GM12878 (cell line): ENCODE data around the gene TWIST1. TPM values are rescaled to one million over a fixed set of nuclear protein-coding genes. Genes with fewer than 3 reads are reported as not detected.

ENCODE experiments used
- ATAC-seq: fragments of 200-7000 bp; cut with Tn5 transposase; 3 replicates; pipeline ENCODE4 v1.9.1; 2020; ENCODE audit warnings: mild to moderate bottlenecking, moderate library complexity
- BruUV-seq: library from RNA; stranded (reverse); fragments of 400-500 nt; replicated peaks from 2 replicates; lab custom pipeline; 2021; lab: Mats Ljungman, UMichigan
- CTCF ChIA-PET: fragments of 300-600 bp; sonication (Branson Sonifier 250); formaldehyde crosslinking; extraction: SDS; loops from one replicate; lab custom pipeline; 2021; ENCODE audit warnings: inconsistent platforms; lab: Yijun Ruan, JAX
- POLR2A ChIA-PET: fragments of 350-600 bp; formaldehyde crosslinking; extraction: SDS; loops from one replicate; lab custom pipeline; 2021; ENCODE audit warnings: inconsistent platforms; lab: Charles Lee
- RAD21 ChIA-PET: fragments of 300-600 bp; sonication (Branson Sonifier 250); formaldehyde crosslinking; loops from one replicate; lab custom pipeline; 2023; ENCODE audit warnings: antibody characterized with exemption; ENCODE audit not compliant: unreplicated experiment; lab: Charles Lee
- SMC1A ChIA-PET: fragments of 300-600 bp; sonication (Branson Sonifier 250); formaldehyde crosslinking; loops from one replicate; lab custom pipeline; 2023; ENCODE audit not compliant: unreplicated experiment, uncharacterized antibody; lab: Charles Lee
- DNase-seq: peaks from one replicate; pipeline ENCODE4 v3.0.0-alpha.2; 2011; ENCODE audit warnings: low read depth, low spot score
- FAIRE-seq: peaks from 3 replicates; lab custom pipeline; 2011; peaks lifted over from hg19 to GRCh38; lab: Jason Lieb, UNC
- H2AFZ ChIP-seq: 2 replicates; pipeline ENCODE4 v1.6.0; 2011; ENCODE audit warnings: low read depth, low read length, control low read depth; ENCODE audit not compliant: control insufficient read depth
- H3K27ac ChIP-seq: 2 replicates; pipeline ENCODE4 v1.5.1; 2011; ENCODE audit warnings: control low read depth; ENCODE audit not compliant: control insufficient read depth, insufficient read depth
- H3K27me3 ChIP-seq, 2 experiments: replicated peaks in 1 of 2; 2 replicates each; pipeline versions ENCODE4 v1.6.0 to v1.6.1; 2011; ENCODE audit warnings: low read length in 1 of 2; ENCODE audit not compliant: control insufficient read depth in 2 of 2, insufficient read depth in 2 of 2
- H3K36me3 ChIP-seq, 2 experiments: 2 replicates each; pipeline ENCODE4 v1.5.1; 2011; ENCODE audit warnings: low read length in 1 of 2; ENCODE audit not compliant: control insufficient read depth in 2 of 2, insufficient read depth in 2 of 2
- H3K4me1 ChIP-seq: 2 replicates; pipeline ENCODE4 v1.6.1; 2011; ENCODE audit warnings: mild to moderate bottlenecking, low read length, moderate library complexity, mixed read lengths; ENCODE audit not compliant: control insufficient read depth, insufficient read depth
- H3K4me2 ChIP-seq: 2 replicates; pipeline ENCODE4 v1.6.0; 2011; ENCODE audit warnings: control low read depth; ENCODE audit not compliant: control insufficient read depth, insufficient read depth
- H3K4me3 ChIP-seq: fragments of 200-600 bp; sonication (generic); 2 replicates; pipeline ENCODE4 v1.5.1; 2016
- H3K79me2 ChIP-seq: 2 replicates; pipeline ENCODE4 v1.6.0; 2011; ENCODE audit warnings: low read length; ENCODE audit not compliant: control insufficient read depth, insufficient read depth
- H3K9ac ChIP-seq: 2 replicates; pipeline ENCODE4 v1.8.0; 2011; ENCODE audit warnings: low read length, control low read depth, mixed read lengths; ENCODE audit not compliant: control insufficient read depth, insufficient read depth
- H3K9me3 ChIP-seq: replicated peaks from 3 replicates; pipeline ENCODE4 v1.5.1; 2011; ENCODE audit warnings: mild to moderate bottlenecking, low read length; ENCODE audit not compliant: control insufficient read depth, insufficient read depth
- H4K20me1 ChIP-seq: 2 replicates; pipeline ENCODE4 v1.6.0; 2011; ENCODE audit not compliant: control insufficient read depth, insufficient read depth
- EZH2 ChIP-seq: IDR thresholded peaks from 2 replicates; pipeline ENCODE4 v1.6.1; 2012; ENCODE audit warnings: low read depth, mild to moderate bottlenecking, control low read depth, inconsistent platforms, low read length, borderline replicate concordance; ENCODE audit not compliant: control insufficient read depth
- IKZF2 ChIP-seq, 2 experiments: fragments of 450-650 bp; IDR thresholded peaks; 2 replicates each; pipeline ENCODE4 v1.6.1; 2017; ENCODE audit warnings: mild to moderate bottlenecking in 2 of 2, moderate library complexity in 2 of 2
- LARP7 ChIP-seq: fragments of 450-650 bp; IDR thresholded peaks from 2 replicates; pipeline ENCODE4 v1.6.1; 2017; ENCODE audit warnings: mild to moderate bottlenecking
- MEF2A ChIP-seq: IDR thresholded peaks from 2 replicates; pipeline ENCODE4 v1.6.1; 2011; ENCODE audit warnings: low read depth, mild to moderate bottlenecking, low read length, moderate library complexity; ENCODE audit not compliant: insufficient read depth
- MTA2 ChIP-seq: fragments of 450-650 bp; IDR thresholded peaks from 2 replicates; pipeline ENCODE4 v1.6.1; 2016; ENCODE audit warnings: low read depth, mild to moderate bottlenecking, moderate library complexity
- MTA3 ChIP-seq: IDR thresholded peaks from 2 replicates; pipeline ENCODE4 v1.6.1; 2012; ENCODE audit warnings: low read length, inconsistent platforms, borderline replicate concordance
- MXI1 ChIP-seq: fragments of 150-350 bp; IDR thresholded peaks from 2 replicates; pipeline ENCODE4 v1.6.1; 2011; ENCODE audit warnings: low read depth, mild to moderate bottlenecking, inconsistent platforms, low read length, improper control_type of control experiment
- NFXL1 ChIP-seq: fragments of 450-650 bp; IDR thresholded peaks from 2 replicates; pipeline ENCODE4 v1.6.1; 2017; ENCODE audit warnings: antibody characterized with exemption, mild to moderate bottlenecking, borderline replicate concordance
- SMARCA5 ChIP-seq: fragments of 450-650 bp; IDR thresholded peaks from 2 replicates; pipeline ENCODE4 v1.6.1; 2017; ENCODE audit warnings: mild to moderate bottlenecking
- SP1 ChIP-seq: IDR thresholded peaks from one replicate; pipeline ENCODE4 v1.6.1; 2011; ENCODE audit warnings: low read depth, low read length
- SUPT20H ChIP-seq: IDR thresholded peaks from 2 replicates; pipeline ENCODE4 v1.6.1; 2011; ENCODE audit warnings: low read depth, mild to moderate bottlenecking, low read length, moderate library complexity, borderline replicate concordance; ENCODE audit not compliant: control insufficient read depth
- YY1 ChIP-seq: IDR thresholded peaks from 2 replicates; pipeline ENCODE4 v1.6.1; 2011; ENCODE audit warnings: low read depth, mild to moderate bottlenecking, low read length
- ZNF24 ChIP-seq: fragments of 450-650 bp; IDR thresholded peaks from 2 replicates; pipeline ENCODE4 v1.6.1; 2017; ENCODE audit warnings: antibody characterized with exemption, mild to moderate bottlenecking
- WGBS: methylation state at CpG from one replicate; pipeline ENCODE4 v1.1.6; 2016; ENCODE audit warnings: low lambda C conversion rate; ENCODE audit not compliant: insufficient replicate concordance, insufficient coverage; ENCODE audit errors: missing lambda C conversion rate; 5-methylcytosine and 5-hydroxymethylcytosine counted together
- in situ Hi-C: fragments of 300-500 bp; cut with MboI; formaldehyde crosslinking; loops from 9 replicates; pipeline ENCODE4 v1.14.3; 2018; ENCODE audit warnings: mixed read lengths
- intact Hi-C: fragments of 100-400 bp; cut with micrococcal nuclease; formaldehyde crosslinking; loops from one replicate; pipeline ENCODE4 v1.14.2; 2022; ENCODE audit not compliant: unreplicated experiment
- polyA plus RNA-seq, 11 experiments: library from polyadenylated mRNA; depleted of rRNA in 4 of 11; unstranded in 6 of 11; stranded (reverse) in 5 of 11; fragments of >200 nt; fragmentation: Nextera tagmentation in 4 of 11; fragmentation: Illumina TruSeq in 1 of 11; extraction: Ambion mirVana in 4 of 11; extraction: Trizol in 1 of 11; gene quantifications; 1 replicate in 1 of 11; 2 replicates in 10 of 11; pipeline versions ENCODE4 v1.2.1 to v1.2.3, GENCODE V29; 2011 to 2016; ENCODE audit warnings: inconsistent platforms in 2 of 11, missing spikeins in 2 of 11, low read depth in 1 of 11
- total RNA-seq, 4 experiments: library from RNA; depleted of rRNA in 3 of 4; stranded (reverse); fragments of >200 nt in 3 of 4; fragmentation: Illumina TruSeq in 1 of 4; extraction: Trizol in 1 of 4; gene quantifications; 2 replicates each; pipeline versions ENCODE4 v1.2.1 to v1.2.3, GENCODE V29; 2013 to 2021
- TF ChIP-seq, protein P1 (sequence below): fragments of 450-650 bp; IDR thresholded peaks from 2 replicates; pipeline ENCODE4 v1.6.1; 2017; ENCODE audit warnings: mild to moderate bottlenecking, moderate library complexity
- TF ChIP-seq, protein P2 (sequence below): IDR thresholded peaks from 2 replicates; pipeline ENCODE4 v1.6.1; 2012; ENCODE audit warnings: low read depth, low read length, improper control_type of control experiment

The TWIST1 gene
- total and polyA plus RNA-seq, 10 of the 15 experiments (the other 5 are each of a cell fraction or from before 2014, with no cell fraction given) = not detected

DNA sequence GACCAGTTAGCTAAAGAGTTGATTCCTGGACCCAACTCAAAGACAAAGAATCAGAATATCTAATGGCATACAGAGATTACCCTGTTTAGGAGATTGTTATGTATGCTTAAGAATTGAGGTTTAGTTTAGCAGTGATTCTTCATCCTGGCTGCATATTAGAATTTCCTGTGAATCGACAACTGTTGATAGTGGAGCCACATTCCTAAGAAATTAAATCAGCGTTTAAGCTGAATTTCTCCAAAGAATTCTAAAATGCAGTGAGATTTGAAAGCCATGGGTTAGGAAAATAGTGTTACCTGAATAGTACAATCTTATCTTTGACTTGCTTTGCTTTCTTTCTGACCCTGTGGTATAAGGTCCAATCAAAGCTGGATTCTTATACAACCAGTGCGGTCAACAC lies 44.2 kb upstream of the TWIST1 start:
- no peak for TF ChIP-seq MTA2
- no peak for TF ChIP-seq SUPT20H
- TF ChIP-seq ZNF24 = no peak
- TF ChIP-seq EZH2 = no peak
- TF ChIP-seq, protein P1, sequence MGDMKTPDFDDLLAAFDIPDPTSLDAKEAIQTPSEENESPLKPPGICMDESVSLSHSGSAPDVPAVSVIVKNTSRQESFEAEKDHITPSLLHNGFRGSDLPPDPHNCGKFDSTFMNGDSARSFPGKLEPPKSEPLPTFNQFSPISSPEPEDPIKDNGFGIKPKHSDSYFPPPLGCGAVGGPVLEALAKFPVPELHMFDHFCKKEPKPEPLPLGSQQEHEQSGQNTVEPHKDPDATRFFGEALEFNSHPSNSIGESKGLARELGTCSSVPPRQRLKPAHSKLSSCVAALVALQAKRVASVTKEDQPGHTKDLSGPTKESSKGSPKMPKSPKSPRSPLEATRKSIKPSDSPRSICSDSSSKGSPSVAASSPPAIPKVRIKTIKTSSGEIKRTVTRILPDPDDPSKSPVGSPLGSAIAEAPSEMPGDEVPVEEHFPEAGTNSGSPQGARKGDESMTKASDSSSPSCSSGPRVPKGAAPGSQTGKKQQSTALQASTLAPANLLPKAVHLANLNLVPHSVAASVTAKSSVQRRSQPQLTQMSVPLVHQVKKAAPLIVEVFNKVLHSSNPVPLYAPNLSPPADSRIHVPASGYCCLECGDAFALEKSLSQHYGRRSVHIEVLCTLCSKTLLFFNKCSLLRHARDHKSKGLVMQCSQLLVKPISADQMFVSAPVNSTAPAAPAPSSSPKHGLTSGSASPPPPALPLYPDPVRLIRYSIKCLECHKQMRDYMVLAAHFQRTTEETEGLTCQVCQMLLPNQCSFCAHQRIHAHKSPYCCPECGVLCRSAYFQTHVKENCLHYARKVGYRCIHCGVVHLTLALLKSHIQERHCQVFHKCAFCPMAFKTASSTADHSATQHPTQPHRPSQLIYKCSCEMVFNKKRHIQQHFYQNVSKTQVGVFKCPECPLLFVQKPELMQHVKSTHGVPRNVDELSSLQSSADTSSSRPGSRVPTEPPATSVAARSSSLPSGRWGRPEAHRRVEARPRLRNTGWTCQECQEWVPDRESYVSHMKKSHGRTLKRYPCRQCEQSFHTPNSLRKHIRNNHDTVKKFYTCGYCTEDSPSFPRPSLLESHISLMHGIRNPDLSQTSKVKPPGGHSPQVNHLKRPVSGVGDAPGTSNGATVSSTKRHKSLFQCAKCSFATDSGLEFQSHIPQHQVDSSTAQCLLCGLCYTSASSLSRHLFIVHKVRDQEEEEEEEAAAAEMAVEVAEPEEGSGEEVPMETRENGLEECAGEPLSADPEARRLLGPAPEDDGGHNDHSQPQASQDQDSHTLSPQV = no peak
- TF ChIP-seq LARP7 = no peak
- no peak for TF ChIP-seq IKZF2 (IDR thresholded peaks at IDR 0.05)
- TF ChIP-seq MEF2A = no peak
- no peak for TF ChIP-seq MTA3
- TF ChIP-seq YY1 = no peak
- TF ChIP-seq, protein P2, sequence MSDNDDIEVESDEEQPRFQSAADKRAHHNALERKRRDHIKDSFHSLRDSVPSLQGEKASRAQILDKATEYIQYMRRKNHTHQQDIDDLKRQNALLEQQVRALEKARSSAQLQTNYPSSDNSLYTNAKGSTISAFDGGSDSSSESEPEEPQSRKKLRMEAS = no peak
- TF ChIP-seq MXI1 = no peak
- TF ChIP-seq NFXL1 = no peak
- no peak for TF ChIP-seq SMARCA5
- no peak for TF ChIP-seq SP1
- TF ChIP-seq, all 136 proteins: peak for 0
- Histone ChIP-seq H3K36me3 (no peaks in the 10 kb centered on the region), H3K27ac (no peak overlapping the region), H3K4me3 (no peak overlapping the region), H3K79me2 (no peaks in the 10 kb centered on the region), H3K4me2 (no peak overlapping the region), H4K20me1 (no peaks in the 10 kb centered on the region), H3K4me1 (no peaks in the 10 kb centered on the region), H3K9me3 (no peaks in the 10 kb centered on the region), H3K27me3 (no peaks in the 10 kb centered on the region), H2AFZ (no peak overlapping the region), H3K9ac (no peak overlapping the region)
- DNase-seq (no peak), FAIRE-seq (no peak), ATAC-seq (no peak)
- CTCF ChIA-PET = no interaction called here
- RAD21 ChIA-PET = no interaction called here
- POLR2A ChIA-PET = no interaction called here
- BruUV-seq = no TSS peak
- intact Hi-C loops = no loop called here
- SMC1A ChIA-PET = no interaction called here
- 0% methylated on average over 3 of the region's 3 CpGs for WGBS
- in situ Hi-C loops = no loop called here
